PFSK-1 (cell line): ENCODE results near the gene CDCA8.

Experiments
- POLR2AphosphoS5 ChIP-seq: IDR thresholded peaks from 2 replicates; pipeline ENCODE4 v1.6.1; 2012; ENCODE audit warnings: low read depth, mild to moderate bottlenecking, control low read depth, low read length, moderate library complexity
- SIN3A ChIP-seq: IDR thresholded peaks from 2 replicates; pipeline ENCODE4 v1.6.1; 2012; ENCODE audit warnings: mild to moderate bottlenecking, low read length, moderate library complexity, borderline replicate concordance; ENCODE audit not compliant: insufficient read depth
- TAF1 ChIP-seq: IDR thresholded peaks from 2 replicates; pipeline ENCODE4 v1.6.1; 2012; ENCODE audit warnings: low read length, control low read depth, borderline replicate concordance; ENCODE audit not compliant: insufficient read depth
- TF ChIP-seq, protein P1 (sequence below), 2 experiments: IDR thresholded peaks; 2 replicates each; pipeline versions ENCODE4 v1.6.1 to v1.8.0; 2011 to 2012; ENCODE audit warnings: low read depth in 2 of 2, low read length in 2 of 2, control low read depth in 1 of 2, inconsistent platforms in 1 of 2, mild to moderate bottlenecking in 1 of 2, moderate library complexity in 1 of 2; ENCODE audit not compliant: insufficient read depth in 1 of 2

DNA sequence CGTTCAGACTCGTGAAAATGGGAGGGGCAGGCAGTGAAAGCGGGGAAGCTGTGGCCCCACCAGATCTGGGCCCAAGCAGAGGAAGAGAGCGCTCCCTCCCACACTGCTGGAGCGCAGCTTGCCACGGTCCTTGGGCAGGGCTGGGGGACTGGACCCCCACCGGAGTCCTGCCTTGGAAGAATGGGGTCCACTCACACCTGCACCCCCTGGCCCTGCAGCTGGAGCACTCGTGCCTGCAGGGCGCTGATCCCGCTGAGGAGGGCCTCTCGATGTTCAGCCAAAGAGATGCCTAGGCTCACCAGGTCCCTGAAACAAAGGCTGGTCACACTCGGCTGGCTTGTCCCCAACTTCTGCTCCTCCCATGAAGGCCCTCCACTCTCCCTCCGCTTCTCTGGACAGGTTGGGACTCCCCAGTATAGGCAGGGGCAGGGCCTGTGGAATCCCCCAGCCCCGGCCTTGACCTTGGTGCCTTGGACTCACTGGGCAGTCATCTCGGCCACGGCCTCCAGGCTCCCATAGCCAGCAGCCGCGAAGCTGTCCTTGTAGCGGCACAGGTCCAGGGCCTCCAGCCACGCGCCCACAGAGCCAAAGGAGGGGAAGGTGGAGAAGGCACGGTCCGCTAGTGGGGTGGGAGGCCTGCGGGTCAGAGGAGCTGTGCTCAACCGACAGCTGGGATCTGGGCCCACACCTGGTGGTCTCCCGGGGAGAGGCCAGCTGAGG is 26.0 kb downstream of the CDCA8 start:
- no peak for TF ChIP-seq POLR2AphosphoS5
- TF ChIP-seq TAF1, result no peak
- TF ChIP-seq, protein P1, sequence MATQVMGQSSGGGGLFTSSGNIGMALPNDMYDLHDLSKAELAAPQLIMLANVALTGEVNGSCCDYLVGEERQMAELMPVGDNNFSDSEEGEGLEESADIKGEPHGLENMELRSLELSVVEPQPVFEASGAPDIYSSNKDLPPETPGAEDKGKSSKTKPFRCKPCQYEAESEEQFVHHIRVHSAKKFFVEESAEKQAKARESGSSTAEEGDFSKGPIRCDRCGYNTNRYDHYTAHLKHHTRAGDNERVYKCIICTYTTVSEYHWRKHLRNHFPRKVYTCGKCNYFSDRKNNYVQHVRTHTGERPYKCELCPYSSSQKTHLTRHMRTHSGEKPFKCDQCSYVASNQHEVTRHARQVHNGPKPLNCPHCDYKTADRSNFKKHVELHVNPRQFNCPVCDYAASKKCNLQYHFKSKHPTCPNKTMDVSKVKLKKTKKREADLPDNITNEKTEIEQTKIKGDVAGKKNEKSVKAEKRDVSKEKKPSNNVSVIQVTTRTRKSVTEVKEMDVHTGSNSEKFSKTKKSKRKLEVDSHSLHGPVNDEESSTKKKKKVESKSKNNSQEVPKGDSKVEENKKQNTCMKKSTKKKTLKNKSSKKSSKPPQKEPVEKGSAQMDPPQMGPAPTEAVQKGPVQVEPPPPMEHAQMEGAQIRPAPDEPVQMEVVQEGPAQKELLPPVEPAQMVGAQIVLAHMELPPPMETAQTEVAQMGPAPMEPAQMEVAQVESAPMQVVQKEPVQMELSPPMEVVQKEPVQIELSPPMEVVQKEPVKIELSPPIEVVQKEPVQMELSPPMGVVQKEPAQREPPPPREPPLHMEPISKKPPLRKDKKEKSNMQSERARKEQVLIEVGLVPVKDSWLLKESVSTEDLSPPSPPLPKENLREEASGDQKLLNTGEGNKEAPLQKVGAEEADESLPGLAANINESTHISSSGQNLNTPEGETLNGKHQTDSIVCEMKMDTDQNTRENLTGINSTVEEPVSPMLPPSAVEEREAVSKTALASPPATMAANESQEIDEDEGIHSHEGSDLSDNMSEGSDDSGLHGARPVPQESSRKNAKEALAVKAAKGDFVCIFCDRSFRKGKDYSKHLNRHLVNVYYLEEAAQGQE (IDR thresholded peaks at IDR 0.05; ENCODE audit: insufficient read depth in 1 of 2, low read depth in 2 of 2, low read length in 2 of 2), result no peak
- no peak for TF ChIP-seq SIN3A
